Brain microvascular endothelial cell (primary cell): ENCODE results near the gene CASP2.

ENCODE experiments used
- DNase-seq: peaks from one replicate; pipeline ENCODE4 v3.0.0-alpha.2; 2020
- H3K27ac ChIP-seq: fragments of 250-450 bp; sonication (Bioruptor Pico); 2 replicates; pipeline ENCODE4 v1.5.1; 2020; ENCODE audit warnings: mild to moderate bottlenecking, moderate library complexity
- H3K27me3 ChIP-seq: fragments of 250-450 bp; sonication (Bioruptor Pico); replicated peaks from 2 replicates; pipeline ENCODE4 v1.5.1; 2020; ENCODE audit warnings: mild to moderate bottlenecking
- H3K36me3 ChIP-seq: fragments of 250-450 bp; sonication (Bioruptor Pico); replicated peaks from 2 replicates; pipeline ENCODE4 v1.5.1; 2020; ENCODE audit warnings: mild to moderate bottlenecking
- H3K4me3 ChIP-seq: 2 replicates; pipeline ENCODE4 v1.5.1; 2011; ENCODE audit warnings: low read depth, mild to moderate bottlenecking, control low read depth, low read length, moderate library complexity
- CTCF ChIP-seq: IDR thresholded peaks from 2 replicates; pipeline ENCODE4 v1.5.1; 2011; ENCODE audit warnings: low read depth, mild to moderate bottlenecking, moderate library complexity, low read length, control low read depth, inconsistent platforms; ENCODE audit errors: missing control alignments
- in situ Hi-C: cut with HindIII; loops from 2 replicates; pipeline ENCODE4 v1.10.0; 2017; ENCODE audit warnings: low sequenced_read_pairs, low pct_ligation_motif_present

The CASP2 gene

GRCh38 chr7:143314127-143314526 is 26.0 kb downstream of the CASP2 start:
- H3K27me3 ChIP-seq: no peaks in the 10 kb centered on the region
- H3K36me3 ChIP-seq: no peaks in the 10 kb centered on the region
- no peak overlapping the region for H3K4me3 ChIP-seq
- no peak for DNase-seq
- TF ChIP-seq CTCF: no peak
- no peak overlapping the region for H3K27ac ChIP-seq
- in situ Hi-C loops: no loop called here

- no peak for TF ChIP-seq CTCF
- Histone ChIP-seq H3K27me3 (no peaks in the 10 kb centered on the region), H3K27ac (no peak within 1 kb of the TSS), H3K36me3 (no peaks in the 10 kb centered on the region), H3K4me3 (no peak within 1 kb of the TSS)
- in situ Hi-C loops: no loop called here
- DNase-seq: no peak
Observed at GRCh38 chr7:143315776-143316175, 27.6 kb downstream of the CASP2 start, which contains the start of gene CLCN1. TSS of gene CLCN1 (plus strand) at chr7:143316111. CDS start at chr7:143316213, 102 bp downstream.

- H3K36me3 ChIP-seq: no peaks in the 10 kb centered on the region
- TF ChIP-seq CTCF: no peak
- in situ Hi-C loops: no loop called here
- H3K27me3 ChIP-seq: no peaks in the 10 kb centered on the region
- no peak overlapping the region for H3K4me3 ChIP-seq
- no peak for DNase-seq
- no peak overlapping the region for H3K27ac ChIP-seq
Observed at GRCh38 chr7:143316492-143316891, 28.3 kb downstream of the CASP2 start.

GRCh38 chr7:143318661-143319060 is 30.5 kb downstream of the CASP2 start:
- Histone ChIP-seq H3K27me3 (no peaks in the 10 kb centered on the region), H3K4me3 (no peak overlapping the region), H3K27ac (no peak overlapping the region), H3K36me3 (no peaks in the 10 kb centered on the region)
- in situ Hi-C loops: no loop called here
- peak; percentile 66 for DNase-seq
- peak; percentile 32 for TF ChIP-seq CTCF

GRCh38 chr7:143320620-143321019 is 32.5 kb downstream of the CASP2 start:
- no peak overlapping the region for H3K4me3 ChIP-seq
- no peak for DNase-seq
- in situ Hi-C loops: no loop called here
- no peak overlapping the region for H3K27ac ChIP-seq
- H3K27me3 ChIP-seq: no peaks in the 10 kb centered on the region
- no peaks in the 10 kb centered on the region for H3K36me3 ChIP-seq
- no peak for TF ChIP-seq CTCF

GRCh38 chr7:143321242-143321641 is 33.1 kb downstream of the CASP2 start:
- no peak for DNase-seq
- in situ Hi-C loops: no loop called here
- Histone ChIP-seq H3K27ac (no peak overlapping the region), H3K4me3 (no peak overlapping the region), H3K36me3 (no peaks in the 10 kb centered on the region), H3K27me3 (no peaks in the 10 kb centered on the region)
- no peak for TF ChIP-seq CTCF
